Urothelium cell line (cell line): ENCODE results near the gene DNPH1.

ENCODE experiments used
- DNase-seq: peaks from one replicate; pipeline ENCODE4 v3.0.0; 2011; ENCODE audit warnings: low spot score, mixed read lengths
- FAIRE-seq: peaks from 2 replicates; lab custom pipeline; 2011; peaks lifted over from hg19 to GRCh38; lab: Jason Lieb, UNC

The DNPH1 gene

GRCh38 chr6:43247114-43247999 is 18.1 kb upstream of the DNPH1 start:
- FAIRE-seq, result peak; percentile 58

DNA sequence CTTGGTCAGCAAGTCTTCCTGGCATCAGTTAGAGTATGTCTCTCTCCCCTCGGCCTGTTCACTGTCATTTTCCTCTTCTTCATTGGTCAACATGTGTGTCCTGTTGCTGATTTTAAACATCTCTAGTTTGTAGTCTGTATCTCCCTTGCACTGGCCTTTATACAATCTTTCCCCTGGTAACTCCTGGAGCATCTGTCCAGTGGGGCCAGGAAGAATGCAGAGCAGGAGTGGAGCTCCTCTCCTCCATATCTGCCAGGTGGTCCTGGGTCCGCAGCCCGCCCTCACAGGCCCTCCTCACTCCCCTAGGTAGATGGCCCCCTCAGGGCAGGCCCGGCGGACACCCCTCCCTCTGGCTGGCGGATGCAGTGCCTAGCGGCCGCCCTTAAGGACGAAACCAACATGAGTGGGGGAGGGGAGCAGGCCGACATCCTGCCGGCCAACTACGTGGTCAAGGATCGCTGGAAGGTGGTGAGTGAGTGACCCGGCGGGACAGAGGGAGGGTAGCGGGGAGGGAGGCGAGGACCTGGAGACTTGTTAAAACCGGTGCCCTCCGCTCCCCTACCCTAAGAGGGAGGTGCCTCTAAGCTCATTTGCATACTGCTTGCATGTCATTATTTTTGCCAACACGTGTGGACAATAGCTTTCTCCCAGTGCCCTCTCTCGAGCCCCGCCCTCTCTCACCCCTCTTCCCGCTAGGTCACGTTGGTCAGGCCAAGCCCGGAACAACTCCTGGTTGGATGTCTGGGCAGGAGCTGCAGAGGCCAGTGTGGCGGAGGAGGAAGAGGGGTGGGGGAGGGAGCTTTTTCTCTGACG is 17.2 kb upstream of the DNPH1 start:
- FAIRE-seq (peak; percentile 37), DNase-seq (peak; percentile 57)

More at GRCh38 chr6:43247114-43247999, 18.1 kb upstream of the DNPH1 start:
- DNase-seq, result peak; percentile 96

- DNase-seq, result no peak
- no peak for FAIRE-seq
Measured at GRCh38 chr6:43243664-43244321, 14.5 kb upstream of the DNPH1 start.

GRCh38 chr6:43242908-43243663 is 13.8 kb upstream of the DNPH1 start, which contains the start of gene TTBK1:
Gene TTBK1 (plus strand): TSS chr6:43243481. CDS start chr6:43246661, 3,180 bp downstream.
- FAIRE-seq (no peak), DNase-seq (no peak)

DNA sequence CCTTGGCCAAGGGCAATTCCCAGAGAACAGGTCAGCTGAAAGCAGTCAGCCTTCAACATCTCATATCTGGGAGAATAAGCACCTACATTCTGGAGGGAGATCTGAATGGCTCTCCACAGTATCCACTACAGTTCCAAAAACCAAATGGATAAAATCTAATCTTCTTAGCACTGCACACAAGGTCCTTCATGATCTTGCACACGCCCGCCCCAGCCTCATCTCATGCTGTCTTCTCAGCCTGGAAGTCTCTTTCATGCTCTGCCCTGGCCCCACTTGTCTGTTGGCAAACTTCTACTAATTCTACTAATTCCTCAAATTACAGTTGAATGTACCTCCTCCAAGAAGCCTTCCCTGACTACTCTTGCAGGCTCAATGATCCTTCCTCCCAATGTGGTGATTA is 12.2 kb upstream of the DNPH1 start:
- FAIRE-seq (no peak), DNase-seq (no peak)

DNA sequence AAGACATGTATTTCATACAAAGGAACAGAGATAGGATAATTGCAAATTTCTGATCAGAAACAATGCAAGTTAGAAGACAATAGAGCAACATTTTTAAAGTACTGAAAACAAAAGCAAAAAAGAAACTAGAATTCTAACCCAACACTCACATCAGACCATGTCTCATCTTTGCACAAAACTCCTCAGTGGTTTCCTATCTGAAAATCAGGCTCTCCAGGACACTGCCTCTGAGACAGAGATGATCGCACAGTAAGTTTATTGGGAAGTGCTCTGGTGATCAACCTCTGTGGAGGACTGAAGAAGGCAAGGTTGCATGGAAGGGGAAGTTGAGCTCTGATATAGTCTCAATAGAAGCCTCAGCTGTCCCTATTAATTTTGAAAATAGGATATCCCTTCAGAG is 11.7 kb upstream of the DNPH1 start:
- no peak for FAIRE-seq
- no peak for DNase-seq

GRCh38 chr6:43239054-43239453 is 9.8 kb upstream of the DNPH1 start:
- FAIRE-seq, result no peak

DNA sequence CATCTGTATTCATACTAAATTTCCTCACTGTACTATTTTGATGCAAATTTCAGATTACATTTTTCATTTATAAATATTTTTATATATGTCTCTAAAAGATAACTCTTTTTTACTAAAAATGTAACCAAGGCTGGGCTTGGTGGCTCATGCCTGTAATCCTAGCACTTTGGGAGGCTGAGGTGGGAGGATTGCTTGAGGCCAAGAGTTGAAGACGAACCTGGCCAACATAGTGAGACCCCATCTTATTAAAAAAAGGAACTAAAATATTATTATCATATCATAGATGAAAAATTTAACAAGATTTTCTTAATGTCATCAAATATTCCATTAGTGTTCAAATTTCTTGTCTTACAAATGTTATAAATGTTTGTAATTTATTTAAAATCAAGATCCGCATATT is 6.6 kb upstream of the DNPH1 start:
- DNase-seq (no peak), FAIRE-seq (no peak)

More at GRCh38 chr6:43239054-43239453, 9.8 kb upstream of the DNPH1 start:
- DNase-seq, result no peak

- FAIRE-seq (no peak), DNase-seq (no peak)
Measured at GRCh38 chr6:43231735-43232450, 2.6 kb upstream of the DNPH1 start.

GRCh38 chr6:43231053-43231452 is 1.8 kb upstream of the DNPH1 start:
- no peak for DNase-seq
- FAIRE-seq, result no peak

DNA sequence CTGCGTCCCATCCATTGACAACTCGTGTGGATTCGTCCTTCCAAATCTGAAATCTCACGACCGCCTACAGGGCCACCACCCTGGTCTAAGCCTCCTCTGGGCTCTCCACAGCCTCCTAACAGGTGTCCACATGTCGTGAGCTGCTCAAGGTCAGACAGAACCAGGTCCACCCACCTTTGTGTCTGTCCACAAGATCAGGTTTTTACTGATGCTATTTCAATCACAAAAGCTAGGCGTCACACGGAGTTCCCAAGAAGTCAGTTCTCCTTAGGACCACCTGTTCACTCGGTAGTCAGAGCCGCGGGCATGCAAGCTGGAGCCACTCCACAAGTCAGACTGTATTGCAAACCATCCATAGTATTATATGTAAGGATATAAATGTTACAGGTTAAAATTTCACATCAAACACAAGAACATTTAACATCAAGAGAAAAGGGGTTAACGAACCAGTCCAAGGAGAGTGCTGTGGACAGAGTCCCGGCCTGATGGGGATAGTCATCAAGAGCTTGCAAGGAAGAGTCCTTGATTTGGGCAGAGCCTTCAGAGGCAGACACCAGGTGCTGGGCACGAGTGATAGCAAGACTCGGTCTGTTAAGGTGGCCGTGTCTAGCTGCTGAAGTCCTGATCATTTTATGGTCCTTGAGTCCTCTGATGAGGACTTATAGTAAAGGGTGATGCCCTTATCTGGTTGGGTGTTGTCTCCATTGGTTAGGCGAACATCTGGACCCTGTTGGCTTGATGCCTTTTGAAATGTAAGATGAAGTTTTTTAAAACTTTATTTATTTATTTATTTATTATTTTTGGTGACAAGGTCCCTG is 731 bp upstream of the DNPH1 start:
- no peak for FAIRE-seq
- no peak for DNase-seq

- DNase-seq (no peak), FAIRE-seq (no peak)
Measured at GRCh38 chr6:43226192-43226851, 3.0 kb downstream of the DNPH1 start.

- no peak for DNase-seq
- FAIRE-seq, result no peak
Measured at GRCh38 chr6:43223175-43223574, 6.1 kb downstream of the DNPH1 start.

DNA sequence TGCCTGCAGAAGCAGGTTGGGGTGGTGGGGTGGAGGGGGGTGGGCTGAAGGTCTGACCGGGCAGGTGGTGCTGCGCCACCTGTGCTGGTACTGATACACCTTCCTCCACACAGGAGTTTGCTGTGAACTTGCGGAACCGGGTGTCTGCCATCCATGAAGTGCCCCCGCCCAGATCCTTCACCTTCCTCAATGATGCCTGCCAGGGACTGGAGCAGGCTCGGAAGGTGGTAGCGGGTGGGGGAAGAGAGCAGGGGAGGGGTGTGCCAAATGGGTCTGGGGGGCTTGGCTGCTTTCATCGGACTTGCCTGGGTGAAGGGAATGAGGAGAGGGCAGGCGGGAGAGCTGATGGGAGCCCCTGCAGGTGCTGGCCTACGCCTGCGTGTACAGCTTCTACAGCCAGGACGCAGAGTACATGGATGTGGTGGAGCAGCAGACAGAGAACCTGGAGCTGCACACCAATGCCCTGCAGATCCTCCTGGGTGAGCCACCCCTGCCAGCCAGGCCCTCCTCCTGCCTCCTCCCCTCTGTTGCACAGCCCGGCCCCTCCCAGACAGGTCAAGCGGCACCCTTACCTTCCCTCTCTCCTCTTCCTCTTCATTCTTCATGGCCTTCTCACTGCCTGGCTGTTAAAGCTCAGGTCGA is 6.7 kb downstream of the DNPH1 start:
- no peak for FAIRE-seq

GRCh38 chr6:43221046-43221972 is 8.0 kb downstream of the DNPH1 start:
- DNase-seq, result no peak
- FAIRE-seq, result no peak

More for the DNA sequence above, 6.7 kb downstream of the DNPH1 start:
- no peak for DNase-seq

DNA sequence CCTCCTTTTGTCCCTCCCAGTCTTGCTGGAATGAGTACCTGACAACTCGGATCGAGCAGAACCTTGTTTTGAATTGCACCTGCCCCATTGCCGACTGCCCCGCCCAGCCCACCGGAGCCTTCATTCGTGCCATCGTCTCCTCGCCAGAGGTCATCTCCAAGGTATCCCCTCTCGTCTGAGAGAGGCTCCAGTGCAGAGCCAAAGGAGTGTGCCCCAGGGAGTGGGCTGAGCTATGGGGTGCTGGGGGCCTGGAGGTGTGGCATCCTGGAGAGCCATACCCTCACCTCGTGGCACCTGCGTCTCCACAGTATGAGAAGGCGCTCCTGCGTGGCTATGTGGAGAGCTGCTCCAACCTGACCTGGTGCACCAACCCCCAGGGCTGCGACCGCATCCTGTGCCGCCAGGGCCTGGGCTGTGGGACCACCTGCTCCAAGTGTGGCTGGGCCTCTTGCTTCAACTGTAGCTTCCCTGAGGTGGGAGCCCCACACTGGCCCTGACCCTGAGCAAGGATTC is 8.8 kb downstream of the DNPH1 start:
- DNase-seq, result no peak
- no peak for FAIRE-seq

- FAIRE-seq (no peak), DNase-seq (no peak)
Measured at GRCh38 chr6:43219814-43220213, 9.5 kb downstream of the DNPH1 start.
